Activated B cell treated with CpG ODN at 0.5 μM for 24 hours (primary cell): ENCODE results near the gene PODNL1. TPM values are rescaled to one million over a fixed set of nuclear protein-coding genes. Genes with fewer than 3 reads are reported as not detected.
"Not testable (repeated sequence)": the region's sequence is repeated elsewhere in the genome, so short reads cannot be mapped to it uniquely, and the experiment has no call there.

Source experiments
- ATAC-seq: fragments of 200-7000 bp; cut with Tn5 transposase; one replicate; pipeline ENCODE4 v1.10.0; 2021; ENCODE audit warnings: low read depth, mild to moderate bottlenecking, moderate library complexity
- CTCF ChIA-PET: fragments of 350-600 bp; sonication (Branson Sonifier 250); formaldehyde crosslinking; loops from one replicate; lab custom pipeline; 2021; ENCODE audit warnings: antibody characterized with exemption; lab: Charles Lee
- POLR2A ChIA-PET: fragments of 350-600 bp; sonication (Branson Sonifier 250); formaldehyde crosslinking; loops from one replicate; lab custom pipeline; 2021; ENCODE audit warnings: antibody characterized with exemption; lab: Charles Lee
- DNase-seq: peaks from one replicate; pipeline ENCODE4 v3.0.0; 2022
- H3K27ac Mint-ChIP-seq: one replicate; pipeline ENCODE4 v1.8.0; 2020; ENCODE audit warnings: mixed read lengths
- H3K27me3 Mint-ChIP-seq: one replicate; pipeline ENCODE4 v1.8.0; 2021; ENCODE audit warnings: mixed read lengths
- H3K36me3 Mint-ChIP-seq: one replicate; pipeline ENCODE4 v1.8.0; 2021; ENCODE audit warnings: low read depth, mixed read lengths
- H3K4me1 Mint-ChIP-seq: one replicate; pipeline ENCODE4 v1.8.0; 2021; ENCODE audit warnings: mixed read lengths
- H3K4me3 Mint-ChIP-seq: one replicate; pipeline ENCODE4 v1.8.0; 2020; ENCODE audit warnings: mild to moderate bottlenecking, mixed read lengths
- H3K9me3 Mint-ChIP-seq: one replicate; pipeline ENCODE4 v1.8.0; 2020; ENCODE audit warnings: mixed read lengths
- CTCF ChIP-seq: fragments of 200-600 bp; IDR thresholded peaks from one replicate; pipeline ENCODE4 v1.8.0; 2022; ENCODE audit warnings: antibody characterized with exemption, mild to moderate bottlenecking
- intact Hi-C: fragments of 100-400 bp; cut with micrococcal nuclease; formaldehyde crosslinking; loops from one replicate; pipeline ENCODE4 v1.15.1; 2024
- total RNA-seq: library from RNA; stranded (reverse); gene quantifications from 2 replicates; pipeline ENCODE4 v1.2.3, GENCODE V29; 2022

Gene PODNL1
- total RNA-seq, 1 donor from 2014 or later = not detected

- Mint-ChIP-seq H3K4me3 (no peak overlapping the region), H3K9me3 (no peaks in the 10 kb centered on the region), H3K27ac (no peak overlapping the region), H3K36me3 (peaks cover 53% of the 10 kb centered on the region), H3K27me3 (no peaks in the 10 kb centered on the region), H3K4me1 (no peaks in the 10 kb centered on the region)
- intact Hi-C loops = no loop called here
- CTCF ChIA-PET = no interaction called here
- ATAC-seq = no peak
- POLR2A ChIA-PET = no interaction called here
- TF ChIP-seq CTCF = no peak
- no peak for DNase-seq
Observed at GRCh38 chr19:13968383-13968935, 30.2 kb upstream of the PODNL1 start.

- H3K4me1 Mint-ChIP-seq, ATAC-seq, H3K9me3 Mint-ChIP-seq, DNase-seq, intact Hi-C loops, H3K27ac Mint-ChIP-seq, H3K27me3 Mint-ChIP-seq, H3K4me3 Mint-ChIP-seq, CTCF ChIA-PET: not testable (repeated sequence)
- H3K36me3 Mint-ChIP-seq = peaks cover 44% of the 10 kb centered on the region
- POLR2A ChIA-PET = interaction anchor here (1.0 kb wide), 1 partner anchor 14 kb away, joined by 4 read pairs; no protein-coding TSS in a partner anchor
Observed at GRCh38 chr19:13967206-13967605, 29.0 kb upstream of the PODNL1 start.

- H3K36me3 Mint-ChIP-seq = peaks cover 43% of the 10 kb centered on the region
- H3K4me3 Mint-ChIP-seq = no peak overlapping the region
- H3K27ac Mint-ChIP-seq = no peak overlapping the region
- TF ChIP-seq CTCF = no peak
- no peak for DNase-seq
- ChIA-PET POLR2A (no interaction called here), CTCF (no interaction called here)
- intact Hi-C loops = no loop called here
- no peaks in the 10 kb centered on the region for H3K9me3 Mint-ChIP-seq
- ATAC-seq = no peak
- no peaks in the 10 kb centered on the region for H3K4me1 Mint-ChIP-seq
- H3K27me3 Mint-ChIP-seq = no peaks in the 10 kb centered on the region
Observed at GRCh38 chr19:13966684-13967128, 28.5 kb upstream of the PODNL1 start.

- CTCF ChIA-PET = no interaction called here
- Mint-ChIP-seq H3K27me3 (no peaks in the 10 kb centered on the region), H3K27ac (no peak overlapping the region), H3K9me3 (no peaks in the 10 kb centered on the region), H3K36me3 (peaks cover 48% of the 10 kb centered on the region), H3K4me3 (no peak overlapping the region), H3K4me1 (no peaks in the 10 kb centered on the region)
- TF ChIP-seq CTCF = no peak
- intact Hi-C loops = no loop called here
- no peak for ATAC-seq
- DNase-seq = no peak
- POLR2A ChIA-PET = no interaction called here
Observed at GRCh38 chr19:13965926-13966683, 27.9 kb upstream of the PODNL1 start.

GRCh38 chr19:13965377-13965896, 27.2 kb upstream of the PODNL1 start:
- intact Hi-C loops = no loop called here
- ATAC-seq (no peak), DNase-seq (no peak)
- Mint-ChIP-seq H3K9me3 (no peaks in the 10 kb centered on the region), H3K36me3 (peaks cover 53% of the 10 kb centered on the region), H3K27me3 (no peaks in the 10 kb centered on the region), H3K4me1 (no peaks in the 10 kb centered on the region), H3K4me3 (no peak overlapping the region), H3K27ac (no peak overlapping the region)
- TF ChIP-seq CTCF = no peak
- POLR2A ChIA-PET = no interaction called here
- CTCF ChIA-PET = no interaction called here
